CMK (cell line): ENCODE results near the gene RNF144A.
"Not testable (repeated sequence)": the region's sequence is repeated elsewhere in the genome, so short reads cannot be mapped to it uniquely, and the experiment has no call there.

ENCODE experiments used
- DNase-seq: peaks from one replicate; pipeline ENCODE4 v3.0.0-alpha.2; 2010; ENCODE audit warnings: low read depth

The RNF144A gene

GRCh38 chr2:6973895-6974545, 56.8 kb downstream of the RNF144A start:
- DNase-seq = no peak

- no peak for DNase-seq
Measured at GRCh38 chr2:6975988-6976387, 58.8 kb downstream of the RNF144A start.

GRCh38 chr2:6977113-6977741, 60.0 kb downstream of the RNF144A start:
- DNase-seq = no peak

GRCh38 chr2:6977786-6978185, 60.6 kb downstream of the RNF144A start:
- DNase-seq = no peak

- DNase-seq = peak; percentile 61
Measured at GRCh38 chr2:6978991-6979390, 61.8 kb downstream of the RNF144A start.

- DNase-seq = no peak
Measured at GRCh38 chr2:6982449-6982848, 65.2 kb downstream of the RNF144A start.

- DNase-seq = no peak
Measured at GRCh38 chr2:6982934-6983589, 65.8 kb downstream of the RNF144A start.

GRCh38 chr2:6986301-6986911, 69.2 kb downstream of the RNF144A start:
- DNase-seq = no peak

GRCh38 chr2:6986912-6987361, 69.7 kb downstream of the RNF144A start:
- no peak for DNase-seq

GRCh38 chr2:6990871-6991270, 73.7 kb downstream of the RNF144A start:
- no peak for DNase-seq

GRCh38 chr2:6992794-6993228, 75.6 kb downstream of the RNF144A start:
- no peak for DNase-seq

- DNase-seq = no peak
Measured at GRCh38 chr2:6993229-6993640, 76.0 kb downstream of the RNF144A start.

GRCh38 chr2:6993936-6994335, 76.7 kb downstream of the RNF144A start:
- DNase-seq = no peak

GRCh38 chr2:6994536-6995128, 77.4 kb downstream of the RNF144A start:
- DNase-seq = no peak

GRCh38 chr2:6995391-6996097, 78.3 kb downstream of the RNF144A start:
- no peak for DNase-seq

- no peak for DNase-seq
Measured at GRCh38 chr2:6999211-6999877, 82.1 kb downstream of the RNF144A start.

GRCh38 chr2:7001395-7001794, 84.2 kb downstream of the RNF144A start:
- not testable (repeated sequence) for DNase-seq

GRCh38 chr2:7003895-7004294, 86.7 kb downstream of the RNF144A start:
- no peak for DNase-seq

- DNase-seq = no peak
Measured at GRCh38 chr2:7004636-7005035, 87.4 kb downstream of the RNF144A start.

- DNase-seq = no peak
Measured at GRCh38 chr2:7007488-7007845, 90.3 kb downstream of the RNF144A start.
